ENCODE measurements around the gene RER1.

RER1 gene

GRCh38 chr1:2353551-2354438 is 37.8 kb upstream of the RER1 start:
- DNase-seq (ENCODE audit: low read depth, low spot score): no peak

DNA sequence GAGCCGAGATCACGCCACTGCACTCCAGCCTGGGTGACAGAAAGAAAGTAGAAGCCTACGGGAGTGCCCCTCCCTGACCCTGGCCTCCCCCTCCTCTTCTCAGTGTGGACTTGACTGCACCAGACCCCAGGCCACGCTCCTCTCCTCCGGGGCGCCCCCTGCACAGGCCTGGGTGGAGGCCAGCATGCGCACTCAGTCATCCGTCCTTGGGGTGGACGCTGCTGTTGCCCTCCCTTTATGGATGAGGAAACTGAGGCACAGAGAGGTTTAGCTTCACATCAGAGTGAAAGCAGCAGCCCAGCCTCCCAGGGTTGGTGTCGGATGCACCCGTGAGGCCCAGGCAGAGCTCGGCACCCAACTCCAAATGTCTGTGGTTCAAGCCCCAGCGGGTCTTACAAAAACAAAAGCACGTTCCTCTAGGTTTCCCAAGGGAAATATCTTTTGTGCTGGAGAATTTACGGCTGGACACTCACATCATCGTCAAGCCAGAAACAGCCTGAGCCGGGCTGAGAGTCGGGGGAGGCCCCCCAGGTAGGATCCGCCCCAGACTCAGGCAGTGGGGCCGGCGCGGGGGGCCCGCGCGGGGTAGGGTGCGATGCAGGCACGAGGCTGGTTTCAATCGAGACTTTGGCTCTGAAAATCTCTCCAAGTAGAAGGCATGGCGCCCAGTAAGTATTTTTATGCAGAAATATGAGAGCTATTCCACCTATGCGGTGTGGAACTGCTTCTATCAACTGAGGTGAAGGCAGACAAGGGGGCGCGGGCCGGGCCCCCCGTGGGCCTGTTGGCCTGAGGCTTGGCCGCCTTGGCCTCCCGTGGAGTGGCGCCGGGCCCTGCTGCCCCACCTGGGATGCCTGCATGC is 36.9 kb upstream of the RER1 start:
- no peak for DNase-seq (ENCODE audit: low read depth, low spot score)

DNA sequence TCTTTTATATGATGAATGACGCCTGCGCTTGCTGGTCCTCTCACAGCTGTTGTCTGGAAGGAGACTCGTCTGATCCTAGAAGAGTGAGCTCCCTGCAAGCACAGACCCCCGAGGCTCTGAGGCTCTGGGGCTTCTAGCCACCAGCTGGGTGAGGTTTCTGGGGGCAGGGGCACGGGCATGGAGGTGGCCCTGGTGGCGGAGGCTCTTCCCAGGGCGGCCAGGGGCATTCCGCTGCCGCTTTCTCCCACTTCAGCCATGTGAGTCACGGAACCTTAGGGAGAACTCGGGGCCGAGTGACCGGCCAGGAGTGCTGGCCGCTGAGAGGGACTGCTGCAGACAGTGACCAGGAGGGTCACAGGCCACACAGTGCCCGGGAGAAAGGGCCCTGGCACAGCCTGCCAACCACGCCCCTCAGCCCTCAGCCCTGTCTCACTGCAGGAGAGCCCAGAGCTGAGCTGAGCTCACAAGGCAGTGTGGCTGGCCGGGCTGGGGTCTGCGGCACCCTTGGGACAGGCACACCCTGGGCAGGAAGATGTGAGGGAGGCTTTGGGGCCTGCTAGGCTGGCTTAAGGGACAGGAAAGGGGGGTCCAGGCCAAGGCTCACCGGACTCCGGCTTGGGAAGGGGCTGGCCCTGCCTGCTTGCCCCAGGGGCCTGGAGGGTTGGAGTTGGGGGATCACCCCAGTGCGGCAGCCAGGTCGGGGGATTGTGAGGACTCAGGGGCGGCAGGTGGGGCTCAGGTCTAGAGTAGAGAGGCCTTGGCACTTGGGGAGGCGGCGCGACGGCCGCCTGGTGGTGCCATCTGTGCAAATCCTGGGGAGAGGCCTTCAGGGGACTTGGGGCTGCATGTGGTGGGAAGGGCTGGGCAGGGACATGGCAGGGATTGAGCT is 36.0 kb upstream of the RER1 start:
- DNase-seq (ENCODE audit: low read depth, low spot score): no peak

GRCh38 chr1:2356401-2356800 is 35.2 kb upstream of the RER1 start:
- DNase-seq (ENCODE audit: low read depth, low spot score): no peak

GRCh38 chr1:2356911-2357845 is 34.5 kb upstream of the RER1 start:
- no peak for DNase-seq (ENCODE audit: low read depth, low spot score)

GRCh38 chr1:2358072-2358471 is 33.6 kb upstream of the RER1 start:
- DNase-seq (ENCODE audit: low read depth, low spot score): no peak

- no peak for DNase-seq (ENCODE audit: low read depth, low spot score)
Observed at GRCh38 chr1:2358651-2359640, 32.7 kb upstream of the RER1 start.

DNA sequence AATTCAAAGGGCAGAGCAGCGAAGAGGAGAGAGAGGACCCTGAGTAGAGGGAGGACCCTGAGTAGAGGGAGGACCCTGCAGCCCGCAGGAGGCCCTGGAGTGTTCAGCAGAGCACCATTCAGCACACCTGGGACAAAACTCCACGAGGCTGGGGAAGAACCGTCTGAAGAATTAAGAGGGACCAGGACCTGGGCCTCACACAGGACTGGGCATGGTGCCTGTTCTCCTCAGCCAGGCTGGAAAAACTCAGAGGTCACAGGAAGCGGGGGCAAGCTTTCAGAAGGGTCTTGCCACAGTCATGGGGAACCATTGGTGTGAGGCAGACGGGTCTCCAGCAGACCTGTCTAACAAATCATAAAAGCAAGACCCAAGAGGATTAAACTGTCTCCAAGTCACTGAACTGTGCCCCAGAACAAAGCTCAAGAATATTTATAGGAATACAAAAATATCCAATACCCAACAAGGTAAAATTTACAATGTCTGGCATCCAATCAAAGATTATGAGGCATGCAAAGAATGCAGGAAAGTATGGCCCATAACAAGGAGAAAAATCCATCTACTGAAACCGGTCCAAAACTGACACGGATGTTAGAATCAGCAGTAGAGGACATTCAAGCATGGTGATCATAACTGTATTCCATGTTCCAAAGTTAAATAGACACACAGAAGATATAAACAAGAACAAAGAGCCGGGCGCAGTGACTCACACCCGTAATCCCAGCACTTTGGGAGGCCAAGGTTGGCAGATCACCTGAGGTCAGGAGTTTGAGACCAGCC is 30.9 kb upstream of the RER1 start:
- DNase-seq (ENCODE audit: low read depth, low spot score): no peak

- DNase-seq (ENCODE audit: low read depth, low spot score): no peak
Observed at GRCh38 chr1:2363847-2364513, 27.7 kb upstream of the RER1 start.

GRCh38 chr1:2368053-2368744 is 23.4 kb upstream of the RER1 start:
- no peak for DNase-seq (ENCODE audit: low read depth, low spot score)

DNA sequence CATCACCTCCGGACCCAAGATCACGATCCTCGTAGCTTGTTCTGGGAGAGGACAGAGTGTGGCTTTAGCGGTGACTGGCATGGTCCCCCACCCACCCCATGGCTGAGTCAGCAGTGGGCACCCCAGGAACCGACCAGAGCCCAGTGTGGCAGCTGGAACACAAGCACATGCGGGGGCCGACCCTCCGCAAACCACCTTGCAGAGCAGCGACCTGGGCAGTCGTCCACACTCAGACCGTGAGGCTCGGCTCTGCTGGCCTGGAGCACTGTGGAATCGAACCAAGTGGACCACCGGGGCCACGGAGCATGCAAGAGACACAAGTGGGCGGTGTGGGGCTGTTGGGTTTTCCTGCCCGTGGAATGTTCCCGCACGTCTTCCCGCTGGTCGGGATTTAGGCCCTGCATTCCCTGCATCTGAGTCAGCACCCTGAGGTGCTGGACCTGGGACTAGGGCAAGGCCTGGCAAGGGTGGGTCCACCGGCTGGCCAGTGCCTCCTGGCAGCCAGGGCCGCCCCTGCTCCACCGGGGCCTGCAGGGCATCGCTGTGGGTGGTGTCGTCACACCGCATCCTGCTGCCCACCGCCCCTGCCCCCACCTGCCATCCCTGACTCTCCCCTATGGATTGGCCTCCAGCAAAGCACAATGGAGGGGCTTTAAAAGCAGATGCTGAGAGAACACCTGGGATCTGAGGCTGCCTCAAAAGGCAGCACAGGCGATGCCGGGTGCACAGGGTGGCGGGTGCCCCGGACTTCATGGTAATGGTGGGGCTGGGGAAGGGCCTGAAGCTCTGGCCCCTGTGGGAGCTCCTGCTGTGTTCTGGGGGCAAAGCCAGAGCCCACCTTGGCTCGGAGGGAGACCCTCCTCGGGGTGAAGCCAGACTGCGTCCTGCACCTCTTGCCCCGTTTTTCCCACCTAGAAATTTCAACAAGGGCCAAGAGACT is 18.8 kb upstream of the RER1 start:
- no peak for DNase-seq (ENCODE audit: low read depth, low spot score)

- no peak for DNase-seq (ENCODE audit: low read depth, low spot score)
Observed at GRCh38 chr1:2373551-2374251, 17.9 kb upstream of the RER1 start.

- DNase-seq (ENCODE audit: low read depth, low spot score): no peak
Observed at GRCh38 chr1:2374252-2375155, 17.1 kb upstream of the RER1 start.

GRCh38 chr1:2375246-2375922 is 16.3 kb upstream of the RER1 start:
- no peak for DNase-seq (ENCODE audit: low read depth, low spot score)

Measured in iPS DF 19.7 (cell line).